Smooth muscle cell (in vitro differentiated cells): ENCODE measurements around the gene TCEAL9. TPM values are rescaled to one million over a fixed set of nuclear protein-coding genes. Genes with fewer than 3 reads are reported as not detected.

ENCODE experiments used
- DNase-seq: peaks from one replicate; lab custom pipeline; 2025; ENCODE audit not compliant: unreplicated experiment; lab: John Stamatoyannopoulos, UW
- H2AFZ ChIP-seq: fragments of 200-600 bp; sonication (generic); 2 replicates; pipeline ENCODE4 v1.6.0; 2016; ENCODE audit warnings: antibody characterized with exemption, low read depth, mild to moderate bottlenecking
- H3F3A ChIP-seq: fragments of 200-600 bp; sonication (generic); 2 replicates; pipeline ENCODE4 v1.6.0; 2017; ENCODE audit warnings: antibody characterized with exemption, low read depth
- H3K27ac ChIP-seq: fragments of 200-600 bp; sonication (generic); 2 replicates; pipeline ENCODE4 v1.5.1; 2016; ENCODE audit warnings: low read depth, mild to moderate bottlenecking
- H3K27me3 ChIP-seq: fragments of 200-600 bp; sonication (generic); 2 replicates; pipeline ENCODE4 v1.6.1; 2016; ENCODE audit warnings: low read depth, mild to moderate bottlenecking
- H3K36me3 ChIP-seq: fragments of 200-600 bp; sonication (generic); 2 replicates; pipeline ENCODE4 v1.5.1; 2016; ENCODE audit warnings: low read depth
- H3K4me1 ChIP-seq: fragments of 200-600 bp; sonication (generic); 2 replicates; pipeline ENCODE4 v1.5.1; 2016; ENCODE audit warnings: low read depth
- H3K4me2 ChIP-seq: fragments of 200-600 bp; sonication (generic); 2 replicates; pipeline ENCODE4 v1.6.0; 2016; ENCODE audit warnings: mild to moderate bottlenecking
- H3K4me3 ChIP-seq: fragments of 200-600 bp; sonication (generic); 2 replicates; pipeline ENCODE4 v1.5.1; 2016; ENCODE audit warnings: mild to moderate bottlenecking
- H3K79me2 ChIP-seq: fragments of 200-600 bp; sonication (generic); 2 replicates; pipeline ENCODE4 v1.6.0; 2016; ENCODE audit warnings: low read depth, mild to moderate bottlenecking
- H3K9ac ChIP-seq: fragments of 200-600 bp; sonication (generic); 2 replicates; pipeline ENCODE4 v1.6.0; 2016; ENCODE audit warnings: low read depth
- H3K9me3 ChIP-seq: fragments of 200-600 bp; sonication (generic); replicated peaks from 2 replicates; pipeline ENCODE4 v1.5.1; 2016; ENCODE audit warnings: low read depth
- H4K20me1 ChIP-seq: fragments of 200-600 bp; sonication (generic); 2 replicates; pipeline ENCODE4 v1.6.0; 2016; ENCODE audit warnings: low read depth
- WGBS: methylation state at CpG from one replicate; pipeline ENCODE4 v1.1.7; 2016; ENCODE audit warnings: low lambda C conversion rate; 5-methylcytosine and 5-hydroxymethylcytosine counted together
- polyA plus RNA-seq: library from polyadenylated mRNA; unstranded; fragments of >200 nt; fragmentation: Nextera tagmentation; extraction: Ambion mirVana; gene quantifications from 2 replicates; pipeline ENCODE4 v1.2.1, GENCODE V29; 2016
- total RNA-seq: library from RNA; depleted of rRNA; stranded (reverse); fragments of >200 nt; gene quantifications from 2 replicates; pipeline ENCODE4 v1.2.3, GENCODE V29; 2014
- TF ChIP-seq, protein P1 (sequence below): fragments of 200-600 bp; sonication (generic); IDR thresholded peaks from 2 replicates; pipeline ENCODE4 v1.5.1; 2017; ENCODE audit warnings: borderline replicate concordance, mild to moderate bottlenecking, antibody characterized with exemption; ENCODE audit not compliant: insufficient read depth, poor library complexity, severe bottlenecking

The TCEAL9 gene
- total and polyA plus RNA-seq, 2 experiments from 2014 or later: 255 to 267 TPM

DNA sequence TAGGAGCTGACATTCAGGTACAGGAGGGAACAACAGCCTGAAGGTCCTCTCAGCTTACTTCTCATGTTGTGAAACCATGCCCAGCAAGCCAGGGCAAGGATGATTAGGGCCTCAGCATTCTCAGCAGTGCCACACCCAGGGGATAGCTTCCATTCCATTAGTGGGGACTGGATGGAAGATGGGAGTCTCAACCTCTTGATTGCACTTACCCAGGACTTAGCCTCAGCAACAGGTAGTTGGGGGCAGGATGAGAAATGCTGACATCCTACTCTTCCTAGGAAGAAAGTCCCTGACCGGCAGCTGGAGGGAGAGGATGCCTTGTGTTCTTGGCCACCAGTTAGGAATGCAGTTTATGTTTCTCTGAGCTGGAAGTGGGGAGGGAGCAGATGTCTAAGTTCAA lies 11.2 kb downstream of the TCEAL9 start:
- H3K4me2 ChIP-seq: no peak overlapping the region
- no peak for DNase-seq
- TF ChIP-seq, protein P1, sequence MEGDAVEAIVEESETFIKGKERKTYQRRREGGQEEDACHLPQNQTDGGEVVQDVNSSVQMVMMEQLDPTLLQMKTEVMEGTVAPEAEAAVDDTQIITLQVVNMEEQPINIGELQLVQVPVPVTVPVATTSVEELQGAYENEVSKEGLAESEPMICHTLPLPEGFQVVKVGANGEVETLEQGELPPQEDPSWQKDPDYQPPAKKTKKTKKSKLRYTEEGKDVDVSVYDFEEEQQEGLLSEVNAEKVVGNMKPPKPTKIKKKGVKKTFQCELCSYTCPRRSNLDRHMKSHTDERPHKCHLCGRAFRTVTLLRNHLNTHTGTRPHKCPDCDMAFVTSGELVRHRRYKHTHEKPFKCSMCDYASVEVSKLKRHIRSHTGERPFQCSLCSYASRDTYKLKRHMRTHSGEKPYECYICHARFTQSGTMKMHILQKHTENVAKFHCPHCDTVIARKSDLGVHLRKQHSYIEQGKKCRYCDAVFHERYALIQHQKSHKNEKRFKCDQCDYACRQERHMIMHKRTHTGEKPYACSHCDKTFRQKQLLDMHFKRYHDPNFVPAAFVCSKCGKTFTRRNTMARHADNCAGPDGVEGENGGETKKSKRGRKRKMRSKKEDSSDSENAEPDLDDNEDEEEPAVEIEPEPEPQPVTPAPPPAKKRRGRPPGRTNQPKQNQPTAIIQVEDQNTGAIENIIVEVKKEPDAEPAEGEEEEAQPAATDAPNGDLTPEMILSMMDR: no peak

DNA sequence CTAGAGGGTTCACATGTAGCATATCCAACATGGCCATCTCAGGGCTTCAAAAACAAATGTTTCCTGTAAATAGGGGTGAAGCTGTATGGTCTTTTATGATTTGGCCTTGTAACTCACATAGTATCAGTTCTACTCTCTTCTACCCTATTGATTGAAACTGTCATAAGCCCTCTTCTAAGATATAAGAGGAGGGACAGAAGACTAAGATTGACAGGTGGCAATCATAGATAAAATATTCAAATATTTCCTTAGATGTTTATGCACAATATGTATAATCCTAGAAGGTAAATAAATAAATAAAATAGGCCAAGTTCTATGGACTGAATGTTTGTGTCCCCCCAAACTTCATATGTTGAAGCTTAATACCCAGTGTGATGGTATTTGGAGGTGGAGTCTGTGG lies 13.2 kb downstream of the TCEAL9 start:
- no peak overlapping the region for H3K4me2 ChIP-seq
- H3K4me3 ChIP-seq: no peak overlapping the region
- no peaks in the 10 kb centered on the region for H3F3A ChIP-seq
- TF ChIP-seq, protein P1: no peak
- no peak overlapping the region for H2AFZ ChIP-seq
- H3K27me3 ChIP-seq: no peaks in the 10 kb centered on the region
- DNase-seq: no peak
- H4K20me1 ChIP-seq: no peaks in the 10 kb centered on the region
- H3K27ac ChIP-seq: no peak overlapping the region
- no peaks in the 10 kb centered on the region for H3K79me2 ChIP-seq
- no peak overlapping the region for H3K9ac ChIP-seq
- H3K36me3 ChIP-seq: no peaks in the 10 kb centered on the region
- no peaks in the 10 kb centered on the region for H3K9me3 ChIP-seq
- no peaks in the 10 kb centered on the region for H3K4me1 ChIP-seq

More for the DNA sequence above, 11.2 kb downstream of the TCEAL9 start:
- Histone ChIP-seq H3K4me1 (no peaks in the 10 kb centered on the region), H3K79me2 (no peaks in the 10 kb centered on the region), H3K27ac (no peak overlapping the region), H3K4me3 (no peak overlapping the region), H4K20me1 (no peaks in the 10 kb centered on the region), H3K9ac (no peak overlapping the region), H3K9me3 (no peaks in the 10 kb centered on the region), H2AFZ (no peak overlapping the region), H3K27me3 (no peaks in the 10 kb centered on the region), H3F3A (no peaks in the 10 kb centered on the region), H3K36me3 (no peaks in the 10 kb centered on the region)
- WGBS: 64% methylated on average over 1 of the region's 1 CpG

DNA sequence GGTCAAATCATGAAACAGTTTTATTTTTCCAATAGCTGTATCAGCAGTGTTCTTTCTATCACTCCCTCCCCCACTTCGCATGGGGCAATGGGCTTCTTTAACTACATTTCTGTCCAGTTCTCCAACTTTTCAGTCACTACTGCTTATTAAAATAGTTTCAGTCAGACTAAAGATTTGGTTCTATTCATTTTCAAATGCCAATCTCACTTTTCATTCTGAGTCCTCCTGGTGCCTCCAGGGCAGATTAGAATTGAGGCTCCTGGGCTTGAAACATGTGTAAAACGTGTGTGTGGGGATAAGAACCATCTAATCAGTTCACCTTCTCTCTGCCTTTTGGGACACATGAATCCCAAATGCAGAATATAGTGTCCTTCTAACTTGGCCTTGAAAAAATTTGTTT lies 16.6 kb downstream of the TCEAL9 start:
- H3K36me3 ChIP-seq: no peaks in the 10 kb centered on the region
- TF ChIP-seq, protein P1: no peak
- H4K20me1 ChIP-seq: no peaks in the 10 kb centered on the region
- H3K4me3 ChIP-seq: no peak overlapping the region
- 48% methylated on average over 2 of the region's 2 CpGs for WGBS
- no peaks in the 10 kb centered on the region for H3K9me3 ChIP-seq
- H3K4me1 ChIP-seq: no peaks in the 10 kb centered on the region
- DNase-seq: no peak
- no peak overlapping the region for H2AFZ ChIP-seq
- H3K27me3 ChIP-seq: no peaks in the 10 kb centered on the region
- H3K9ac ChIP-seq: no peak overlapping the region
- no peak overlapping the region for H3K27ac ChIP-seq
- H3K4me2 ChIP-seq: no peak overlapping the region
- no peaks in the 10 kb centered on the region for H3F3A ChIP-seq
- peaks cover 11% of the 10 kb centered on the region for H3K79me2 ChIP-seq

DNA sequence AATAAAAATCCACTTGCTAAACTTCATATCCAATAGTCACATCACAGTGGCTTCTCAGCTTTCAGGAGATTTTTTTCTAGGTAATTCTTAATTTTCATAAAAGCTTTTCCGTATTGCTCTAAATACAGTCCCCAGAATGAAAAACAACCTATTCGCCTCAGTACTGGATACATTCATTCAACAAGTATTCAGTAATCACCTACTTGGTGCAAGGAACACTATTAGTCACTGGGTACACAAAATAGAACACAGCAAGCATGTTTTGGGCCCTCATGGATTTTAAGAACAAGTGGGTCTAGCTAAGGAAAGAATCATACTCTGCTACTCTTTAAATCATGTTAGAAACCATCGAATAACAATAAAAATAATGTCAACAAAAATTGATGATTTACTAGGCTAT lies 17.3 kb downstream of the TCEAL9 start:
- Histone ChIP-seq H3K36me3 (no peaks in the 10 kb centered on the region), H3K9me3 (no peaks in the 10 kb centered on the region), H3K4me2 (no peak overlapping the region), H3K27ac (peak overlapping the region; percentile 19), H3K79me2 (peaks cover 11% of the 10 kb centered on the region), H3K4me3 (no peak overlapping the region), H4K20me1 (no peaks in the 10 kb centered on the region), H3K27me3 (no peaks in the 10 kb centered on the region), H3K9ac (no peak overlapping the region), H3F3A (no peaks in the 10 kb centered on the region), H3K4me1 (no peaks in the 10 kb centered on the region), H2AFZ (no peak overlapping the region)
- DNase-seq: no peak
- WGBS: 67% methylated on average over 3 of the region's 3 CpGs
- TF ChIP-seq, protein P1: no peak
